IMR-90 (cell line): ENCODE data around the gene NIBAN1.

Experiments used
- CTCF ChIP-seq: conservative IDR thresholded peaks from 2 replicates; pipeline ENCODE4 v1.5.1; 2012; ENCODE audit warnings: mild to moderate bottlenecking, low read depth, low read length, improper control_type of control experiment
- FOS ChIP-seq: fragments of 150-350 bp; IDR thresholded peaks from 2 replicates; pipeline ENCODE4 v1.6.1; 2016; ENCODE audit warnings: low read depth, low read length
- MAFK ChIP-seq: IDR thresholded peaks from 2 replicates; pipeline ENCODE4 v1.6.1; 2012; ENCODE audit warnings: low read depth, low read length, improper control_type of control experiment
- MXI1 ChIP-seq: IDR thresholded peaks from 2 replicates; pipeline ENCODE4 v1.6.1; 2012; ENCODE audit warnings: low read depth, mild to moderate bottlenecking, low read length, moderate library complexity, borderline replicate concordance
- POLR2A ChIP-seq: IDR thresholded peaks from 2 replicates; pipeline ENCODE4 v1.6.1; 2012; ENCODE audit warnings: mild to moderate bottlenecking, low read depth, low read length
- RAD21 ChIP-seq: IDR thresholded peaks from 2 replicates; pipeline ENCODE4 v1.6.1; 2012; ENCODE audit warnings: low read length, improper control_type of control experiment
- RFX5 ChIP-seq: IDR thresholded peaks from 2 replicates; pipeline ENCODE4 v1.8.0; 2012; ENCODE audit warnings: low read depth, mild to moderate bottlenecking, low read length, moderate library complexity
- SMC3 ChIP-seq: fragments of 150-350 bp; IDR thresholded peaks from 2 replicates; pipeline ENCODE4 v1.6.1; 2016; ENCODE audit warnings: low read depth, mild to moderate bottlenecking, antibody characterized with exemption, low read length, moderate library complexity
- USF2 ChIP-seq: fragments of 150-350 bp; IDR thresholded peaks from 2 replicates; pipeline ENCODE4 v1.6.1; 2017; ENCODE audit warnings: mild to moderate bottlenecking, antibody characterized with exemption, low read length, low read depth

GRCh38 chr1:184965944-184966860 lies 8.1 kb downstream of the NIBAN1 start:
- no peak for TF ChIP-seq CTCF
- no peak for TF ChIP-seq RAD21
- no peak for TF ChIP-seq POLR2A
- TF ChIP-seq SMC3: no peak
- TF ChIP-seq MAFK: no peak
- no peak for TF ChIP-seq USF2
- TF ChIP-seq FOS: no peak
- no peak for TF ChIP-seq RFX5
- TF ChIP-seq MXI1: no peak
